Measurements from ENCODE around the gene ADAMTSL4.
"Not testable (repeated sequence)": the region's sequence is repeated elsewhere in the genome, so short reads cannot be mapped to it uniquely, and the experiment has no call there.

ADAMTSL4 gene

DNA sequence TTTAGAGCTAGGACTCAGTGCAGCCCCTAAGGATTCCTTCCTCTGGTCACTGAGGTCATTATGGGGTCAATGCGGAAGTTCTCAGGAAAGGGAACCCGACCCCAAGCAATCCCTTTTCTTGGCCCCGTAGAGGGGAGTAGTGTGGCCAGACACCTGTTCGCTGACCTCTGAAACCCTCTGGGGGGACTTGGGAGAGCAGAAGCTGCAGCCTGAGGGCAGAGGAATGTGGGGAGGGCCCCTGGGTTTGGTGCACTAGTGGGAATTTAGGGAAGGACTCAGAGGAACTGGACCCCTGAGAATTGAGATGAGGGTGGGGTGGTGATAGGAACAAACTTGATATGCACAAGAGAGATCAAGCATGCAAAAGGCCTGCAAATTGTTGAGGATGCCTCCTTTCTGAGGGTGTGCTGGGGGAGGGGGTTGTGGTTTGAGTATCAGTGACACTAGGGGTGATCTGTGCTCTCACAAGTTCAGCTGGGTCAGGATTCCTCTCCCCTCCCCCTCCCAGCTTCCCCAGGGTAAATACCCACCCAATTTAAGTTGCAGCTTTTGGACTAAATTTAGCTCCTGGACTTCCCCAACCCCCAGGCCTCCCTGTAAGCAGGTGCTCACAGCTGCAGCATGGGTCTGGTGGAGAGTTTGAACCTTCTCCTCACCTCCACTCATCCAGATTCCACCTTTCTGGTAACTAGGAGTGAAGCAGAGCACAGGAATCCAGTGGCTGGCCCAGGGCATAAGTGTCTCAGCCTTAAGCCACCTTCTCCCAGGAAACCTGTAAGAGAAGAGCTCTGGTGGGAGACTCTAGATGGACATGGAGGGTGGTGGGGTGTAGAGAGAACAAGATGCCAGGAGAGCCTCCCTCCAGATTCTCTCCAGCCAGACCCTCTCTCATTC is 13.5 kb downstream of the ADAMTSL4 start:
- ChIA-PET CTCF (interaction anchor here (1.6 kb wide), 1 partner anchor 251 kb away, joined by 3 read pairs; no protein-coding TSS in a partner anchor), POLR2A (ENCODE audit: low non-redundant PET) (interaction anchor here (1.2 to 2.3 kb wide), 2 partner anchors 11 to 17 kb away, joined by 4 to 10 read pairs; partner anchors contain the start of gene MCL1)
- peak overlapping the region; percentile 100 for H3K27ac ChIP-seq
- DNase-seq (ENCODE audit: low spot score), result no peak
- TF ChIP-seq, protein P1, sequence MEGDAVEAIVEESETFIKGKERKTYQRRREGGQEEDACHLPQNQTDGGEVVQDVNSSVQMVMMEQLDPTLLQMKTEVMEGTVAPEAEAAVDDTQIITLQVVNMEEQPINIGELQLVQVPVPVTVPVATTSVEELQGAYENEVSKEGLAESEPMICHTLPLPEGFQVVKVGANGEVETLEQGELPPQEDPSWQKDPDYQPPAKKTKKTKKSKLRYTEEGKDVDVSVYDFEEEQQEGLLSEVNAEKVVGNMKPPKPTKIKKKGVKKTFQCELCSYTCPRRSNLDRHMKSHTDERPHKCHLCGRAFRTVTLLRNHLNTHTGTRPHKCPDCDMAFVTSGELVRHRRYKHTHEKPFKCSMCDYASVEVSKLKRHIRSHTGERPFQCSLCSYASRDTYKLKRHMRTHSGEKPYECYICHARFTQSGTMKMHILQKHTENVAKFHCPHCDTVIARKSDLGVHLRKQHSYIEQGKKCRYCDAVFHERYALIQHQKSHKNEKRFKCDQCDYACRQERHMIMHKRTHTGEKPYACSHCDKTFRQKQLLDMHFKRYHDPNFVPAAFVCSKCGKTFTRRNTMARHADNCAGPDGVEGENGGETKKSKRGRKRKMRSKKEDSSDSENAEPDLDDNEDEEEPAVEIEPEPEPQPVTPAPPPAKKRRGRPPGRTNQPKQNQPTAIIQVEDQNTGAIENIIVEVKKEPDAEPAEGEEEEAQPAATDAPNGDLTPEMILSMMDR (conservative IDR thresholded peaks at IDR 0.05; ENCODE audit: low read depth), result no peak

DNA sequence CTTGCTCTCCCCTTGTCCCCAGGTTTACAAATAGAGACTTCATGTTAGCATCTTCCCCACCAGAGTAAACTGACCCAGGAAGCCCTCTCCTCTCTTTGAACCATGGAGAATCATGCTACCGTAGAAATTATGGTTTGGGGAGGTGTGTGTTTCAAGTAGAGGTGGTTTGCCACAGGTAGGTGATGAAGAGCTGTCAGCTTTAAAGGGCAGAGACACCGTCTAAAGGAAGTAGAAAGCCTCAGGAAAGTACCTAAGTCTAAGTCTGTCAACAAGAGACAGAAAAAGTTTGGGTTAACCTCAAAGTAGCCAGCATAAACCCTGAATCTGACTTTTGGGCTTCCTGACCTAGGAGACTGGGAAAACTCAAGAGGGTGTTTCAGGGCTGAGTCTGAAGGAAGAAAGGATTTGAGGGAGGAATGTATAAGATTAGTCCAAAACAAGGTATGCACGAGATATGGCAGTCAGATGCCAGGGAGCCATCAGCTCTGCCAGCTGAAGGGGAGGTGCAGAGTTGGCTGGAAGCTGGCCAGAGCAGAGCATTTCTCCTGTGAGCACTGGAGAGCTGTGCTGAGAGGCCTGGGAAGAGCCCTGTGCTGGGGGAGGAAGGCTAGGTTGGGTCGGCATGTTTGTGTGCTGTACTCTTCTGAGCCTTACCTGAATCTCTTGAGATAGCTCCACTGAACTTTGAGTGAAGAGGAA is 14.3 kb downstream of the ADAMTSL4 start:
- peak overlapping the region; percentile 100 for H3K27ac ChIP-seq
- TF ChIP-seq, protein P1 (conservative IDR thresholded peaks at IDR 0.05; ENCODE audit: low read depth), result no peak
- POLR2A ChIA-PET (ENCODE audit: low non-redundant PET), result interaction anchor here (0.5 to 2.3 kb wide), 2 partner anchors 16 to 234 kb away, joined by 3 to 10 read pairs; partner anchors contain the start of gene MCL1
- no peak for DNase-seq (ENCODE audit: low spot score)
- CTCF ChIA-PET, result interaction anchor here (0.6 to 1.6 kb wide), 3 partner anchors 30 to 250 kb away, joined by 3 read pairs; no protein-coding TSS in a partner anchor

DNA sequence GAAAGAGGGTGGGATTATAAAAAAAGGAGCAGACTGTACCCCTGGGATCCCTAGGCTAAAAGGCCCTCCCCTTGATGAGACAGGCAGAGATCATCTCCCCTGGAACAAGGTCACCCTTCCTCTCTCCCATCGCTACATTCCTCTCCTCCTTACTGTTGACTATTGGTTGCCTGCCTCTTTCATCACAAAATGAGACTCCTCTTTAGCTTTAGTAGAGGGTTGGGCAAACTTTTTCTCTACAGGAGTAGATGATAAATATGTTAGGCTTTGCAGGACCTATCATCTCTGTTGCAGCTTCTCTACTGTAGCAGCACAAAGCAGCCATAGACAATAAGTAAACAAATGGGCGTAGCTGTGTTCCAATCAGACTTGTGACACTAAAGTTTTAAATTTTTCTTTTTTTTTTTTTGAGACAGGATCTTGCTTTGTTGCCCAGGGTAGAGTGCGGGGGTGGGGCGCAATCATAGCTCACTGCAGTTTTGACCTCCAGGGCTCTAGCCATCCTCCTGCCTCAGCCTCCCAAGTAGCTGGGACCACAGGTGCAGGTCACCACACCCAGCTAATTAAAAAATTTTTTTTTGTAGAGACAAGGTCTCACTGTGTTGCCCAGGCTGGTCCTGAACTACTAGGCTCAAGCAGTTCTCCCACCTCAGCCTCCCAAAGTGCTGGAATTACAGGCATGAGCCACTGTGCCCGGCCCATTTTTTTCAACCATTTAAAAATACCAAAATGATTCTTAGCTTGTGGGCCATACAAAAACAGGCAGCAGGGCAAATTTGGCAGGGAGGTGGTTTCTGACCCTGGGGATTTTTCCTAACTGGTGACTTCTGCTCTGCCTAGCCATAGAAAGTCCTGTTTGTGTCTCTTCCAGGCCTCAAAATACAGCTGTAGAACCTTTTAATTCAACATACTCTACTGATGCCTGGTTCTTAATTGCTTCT is 15.1 kb downstream of the ADAMTSL4 start:
- H3K27ac ChIP-seq, result peak overlapping the region; percentile 100
- POLR2A ChIA-PET (ENCODE audit: low non-redundant PET), result interaction anchor here (0.7 kb wide), 1 partner anchor 11 kb away, joined by 3 read pairs; no protein-coding TSS in a partner anchor
- no peak for DNase-seq (ENCODE audit: low spot score)
- TF ChIP-seq, protein P1 (conservative IDR thresholded peaks at IDR 0.05; ENCODE audit: low read depth), result no peak
- CTCF ChIA-PET, result interaction anchor here (0.6 to 1.6 kb wide), 3 partner anchors 29 to 249 kb away, joined by 3 read pairs; no protein-coding TSS in a partner anchor

DNA sequence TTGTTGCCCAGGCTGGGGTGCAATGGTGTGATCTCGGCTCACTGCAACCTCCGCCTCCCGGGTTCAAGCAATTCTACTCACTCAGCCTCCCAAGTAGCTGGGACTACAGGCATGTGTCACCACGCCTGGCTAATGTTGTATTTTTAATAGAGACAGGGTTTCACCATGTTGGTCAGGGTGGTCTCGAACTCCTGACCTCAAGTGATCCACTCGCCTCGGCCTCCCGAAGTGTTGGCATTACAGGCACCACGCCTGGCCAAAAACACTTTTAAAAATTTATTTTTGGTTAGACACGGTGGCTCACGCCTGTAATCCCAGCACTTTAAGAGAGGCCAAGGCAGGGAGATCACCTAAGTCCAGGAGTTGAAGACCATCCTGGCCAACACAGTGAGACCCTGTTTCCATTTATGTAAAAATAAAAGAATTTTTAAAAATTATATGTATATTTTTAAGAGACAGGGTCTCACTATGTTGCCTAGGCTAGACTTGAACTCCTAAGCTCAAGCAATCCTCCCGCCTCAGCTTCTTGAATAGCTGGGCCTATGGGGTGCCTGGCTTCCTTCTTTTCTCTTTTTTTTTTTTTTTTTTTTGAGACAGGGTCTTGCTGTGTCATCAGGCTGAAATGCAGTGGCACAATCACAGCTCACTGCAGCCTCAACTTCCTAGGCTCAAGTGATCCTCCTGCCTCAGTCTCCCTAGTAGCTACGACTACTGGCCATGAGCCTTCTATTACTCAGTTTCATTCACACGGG is 16.2 kb downstream of the ADAMTSL4 start:
- POLR2A ChIA-PET (ENCODE audit: low non-redundant PET); CTCF ChIA-PET; DNase-seq (ENCODE audit: low spot score): not testable (repeated sequence)
- H3K27ac ChIP-seq, result peak overlapping the region; percentile 100

DNA sequence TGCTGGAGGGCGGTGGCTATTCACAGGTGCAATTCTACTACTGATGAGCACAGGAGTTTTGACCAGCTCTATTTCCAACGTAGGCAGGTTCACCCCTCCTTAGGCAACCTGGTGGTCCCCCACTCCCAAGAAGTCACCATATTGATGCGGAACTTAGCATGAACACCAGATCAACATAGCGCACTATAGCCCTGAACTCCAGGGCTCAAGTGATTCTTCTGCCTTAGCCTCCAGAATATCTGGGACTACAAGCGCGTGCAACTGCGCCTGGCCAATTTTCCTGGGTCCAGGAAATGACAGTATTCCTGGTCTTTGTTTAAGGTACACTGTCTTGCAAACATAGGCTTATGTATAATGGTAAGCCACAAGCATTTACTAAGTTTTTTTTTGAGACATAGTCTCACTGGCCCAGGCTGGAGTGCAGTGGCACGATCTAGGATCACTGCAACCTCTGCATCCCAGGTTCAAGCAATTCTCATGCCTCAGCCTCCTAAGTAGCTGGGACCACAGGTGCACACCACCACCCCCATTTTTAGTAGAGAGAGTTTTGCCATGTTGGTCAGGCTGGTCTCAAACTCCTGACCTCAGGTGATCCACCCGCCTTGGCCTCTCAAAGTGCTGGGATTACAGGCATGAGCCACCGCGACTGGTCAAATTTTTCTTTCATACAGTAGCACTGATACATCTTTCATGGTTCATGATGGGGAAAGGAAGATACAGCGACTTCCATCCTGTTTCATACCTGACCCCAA is 17.6 kb downstream of the ADAMTSL4 start:
- DNase-seq (ENCODE audit: low spot score), result no peak
- peak overlapping the region; percentile 100 for H3K27ac ChIP-seq
- ChIA-PET POLR2A (ENCODE audit: low non-redundant PET) (interaction anchor here (1.9 kb wide), 1 partner anchor 12 kb away, joined by 16 read pairs; the partner anchor contains the start of gene MCL1), CTCF (no interaction called here)
- TF ChIP-seq, protein P1 (conservative IDR thresholded peaks at IDR 0.05; ENCODE audit: low read depth), result no peak

Measured in RWPE1 (cell line).